Prostate gland (tissue), 2 donors: ENCODE data around the gene GCGR. TPM values are rescaled to one million over a fixed set of nuclear protein-coding genes. Genes with fewer than 3 reads are reported as not detected.
A peak's percentile ranks its signal among the peaks of the same experiment; 100 is the strongest.

Source experiments
- DNase-seq: peaks from one replicate; pipeline ENCODE4 v3.0.0-alpha.2; 2019; ENCODE audit warnings: low spot score
- H3K27ac ChIP-seq, 2 donors: fragments of 200-600 bp; sonication (generic); 2 replicates each; pipeline ENCODE4 v1.5.1; 2017 to 2019
- H3K27me3 ChIP-seq: fragments of 200-600 bp; sonication (generic); replicated peaks from 2 replicates; pipeline ENCODE4 v1.5.1; 2019; ENCODE audit not compliant: insufficient read depth
- H3K36me3 ChIP-seq, 2 donors: fragments of 200-600 bp; sonication (generic); 1 replicate in 1 of 2; 2 replicates in 1 of 2; pipeline versions ENCODE4 v1.5.1 to v1.8.1; 2017 to 2019
- H3K4me1 ChIP-seq: fragments of 200-600 bp; sonication (generic); replicated peaks from 2 replicates; pipeline ENCODE4 v1.5.1; 2019
- H3K4me3 ChIP-seq, 2 donors: fragments of 200-600 bp; sonication (generic); 2 replicates each; pipeline ENCODE4 v1.5.1; 2017 to 2019
- H3K9me3 ChIP-seq: fragments of 200-600 bp; sonication (generic); 2 replicates; pipeline ENCODE4 v1.5.1; 2017
- CTCF ChIP-seq, 4 experiments: fragments of 200-600 bp in 2 of 4; fragments of 450-650 bp in 2 of 4; sonication (generic) in 2 of 4; IDR thresholded peaks; 1 replicate in 3 of 4; 2 replicates in 1 of 4; pipeline ENCODE4 v1.5.1; 2016 to 2019; ENCODE audit warnings: antibody characterized with exemption in 4 of 4, mild to moderate bottlenecking in 2 of 4, moderate library complexity in 2 of 4
- POLR2A ChIP-seq: fragments of 450-650 bp; IDR thresholded peaks from one replicate; pipeline ENCODE4 v1.6.1; 2016; ENCODE audit warnings: antibody characterized with exemption, mild to moderate bottlenecking
- POLR2AphosphoS5 ChIP-seq: sonication (generic); formaldehyde crosslinking; IDR thresholded peaks from one replicate; pipeline ENCODE4 v1.6.1; 2017; ENCODE audit warnings: antibody characterized with exemption
- WGBS: methylation state at CpG from one replicate; pipeline ENCODE4 v1.1.5; 2018; 5-methylcytosine and 5-hydroxymethylcytosine counted together
- intact Hi-C: fragments of 100-400 bp; cut with DNase I; formaldehyde crosslinking; loops from one replicate; pipeline ENCODE4 v1.14.2; 2022
- total RNA-seq, 2 donors: library from RNA; depleted of rRNA; stranded (reverse); fragments of >200 nt; gene quantifications; one replicate each; pipeline ENCODE4 v1.1.0, GENCODE V29; 2016

Gene GCGR
- total RNA-seq, 2 donors from 2014 or later = 0.97 TPM; not detected in 1

GRCh38 chr17:81822312-81822637 lies 18.3 kb downstream of the GCGR start:
- Histone ChIP-seq H3K27me3 (no peaks in the 10 kb centered on the region), H3K4me3 (no peak overlapping the region), H3K4me1 (peaks cover 12% of the 10 kb centered on the region), H3K27ac (peak overlapping the region; percentile 80 to 82), H3K9me3 (no peaks in the 10 kb centered on the region), H3K36me3 (no peaks in the 10 kb centered on the region)
- no peak for DNase-seq
- intact Hi-C loops = no loop called here
- 84% methylated on average over 8 of the region's 8 CpGs for WGBS
- no peak for TF ChIP-seq POLR2A
- TF ChIP-seq CTCF (IDR thresholded peaks at IDR 0.05) = no peak
- TF ChIP-seq POLR2AphosphoS5 = no peak

- no peak for DNase-seq
- TF ChIP-seq POLR2A = no peak
- no peak for TF ChIP-seq CTCF (IDR thresholded peaks at IDR 0.05)
- TF ChIP-seq POLR2AphosphoS5 = no peak
- no peak overlapping the region for H3K4me3 ChIP-seq
- H3K9me3 ChIP-seq = no peaks in the 10 kb centered on the region
- H3K36me3 ChIP-seq = no peaks in the 10 kb centered on the region
- H3K27ac ChIP-seq = peak overlapping the region; percentile 80 to 82
- WGBS = 90% methylated on average over 24 of the region's 30 CpGs
- no peaks in the 10 kb centered on the region for H3K27me3 ChIP-seq
- peaks cover 12% of the 10 kb centered on the region for H3K4me1 ChIP-seq
- intact Hi-C loops = no loop called here
Measured at GRCh38 chr17:81822996-81823819, 19.3 kb downstream of the GCGR start.

GRCh38 chr17:81823820-81824550 lies 20.0 kb downstream of the GCGR start:
- intact Hi-C loops = no loop called here
- peaks cover 12% of the 10 kb centered on the region for H3K4me1 ChIP-seq
- whole genome bisulfite sequencing = 92% methylated on average over 26 of the region's 33 CpGs

GRCh38 chr17:81824595-81824994 lies 20.6 kb downstream of the GCGR start:
- 80% methylated on average over 11 of the region's 11 CpGs for WGBS
- Histone ChIP-seq H3K27me3 (no peaks in the 10 kb centered on the region), H3K4me1 (peaks cover 12% of the 10 kb centered on the region), H3K36me3 (no peaks in the 10 kb centered on the region), H3K9me3 (no peaks in the 10 kb centered on the region), H3K4me3 (no peak overlapping the region), H3K27ac (no peak overlapping the region)
- no peak for DNase-seq
- intact Hi-C loops = no loop called here
- TF ChIP-seq POLR2A = no peak
- TF ChIP-seq CTCF (IDR thresholded peaks at IDR 0.05) = no peak
- TF ChIP-seq POLR2AphosphoS5 = no peak

More at GRCh38 chr17:81823820-81824550, 20.0 kb downstream of the GCGR start:
- H3K4me3 ChIP-seq = no peak overlapping the region
- H3K36me3 ChIP-seq = no peaks in the 10 kb centered on the region
- no peaks in the 10 kb centered on the region for H3K27me3 ChIP-seq
- no peaks in the 10 kb centered on the region for H3K9me3 ChIP-seq
- TF ChIP-seq POLR2AphosphoS5 (no peak), CTCF (IDR thresholded peaks at IDR 0.05) (no peak), POLR2A (no peak)
- no peak overlapping the region for H3K27ac ChIP-seq
- no peak for DNase-seq
